Stimulated activated CD8-positive, alpha-beta memory T cell treated with anti-CD3 and anti-CD28 coated beads, Interleukin-15, amount 100 ng/mL, for 1 hour (primary cell): ENCODE data around the gene GALNT14.

Experiments used
- DNase-seq: peaks from one replicate; pipeline ENCODE4 v3.0.0-alpha.2; 2020; ENCODE audit warnings: low read depth

The GALNT14 gene

DNA sequence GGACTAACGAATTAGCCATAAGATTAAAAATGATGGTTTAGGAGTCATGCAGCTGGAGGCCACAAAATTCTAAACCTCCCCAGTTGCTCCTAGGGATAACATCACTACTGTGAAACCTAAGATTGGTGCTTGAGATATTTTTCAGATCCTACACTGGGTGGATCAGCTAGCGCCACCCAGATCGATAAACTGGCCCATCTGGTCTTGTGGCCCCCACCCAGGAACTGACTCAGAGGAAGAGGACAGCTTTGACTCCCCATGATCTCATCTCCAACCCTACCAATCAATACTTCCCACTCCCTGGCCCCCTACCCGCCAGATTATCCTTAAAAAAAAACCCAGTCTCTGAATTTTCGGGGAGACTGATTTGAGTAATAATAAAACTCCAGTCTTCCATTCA, 5.5 kb downstream of the GALNT14 start:
- DNase-seq = no peak

DNA sequence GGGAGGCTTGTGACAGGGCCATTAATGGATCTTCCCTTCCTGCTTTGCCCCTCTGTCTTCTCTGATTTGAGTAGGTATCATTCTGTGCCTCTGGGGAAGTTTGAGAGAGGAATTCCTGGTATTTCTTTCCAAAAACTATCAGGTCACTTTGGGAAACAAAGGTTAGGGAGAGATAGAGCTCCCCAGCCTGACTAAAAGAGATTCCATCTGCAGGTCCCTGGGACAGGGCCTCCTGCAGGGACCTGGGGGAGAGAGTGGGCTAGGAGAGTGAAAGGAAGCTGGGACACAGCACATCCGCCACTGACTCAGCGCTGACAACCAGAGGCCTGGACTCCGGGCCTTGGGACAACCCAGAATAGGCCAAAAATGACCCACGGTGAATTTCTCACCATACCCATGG, 6.4 kb downstream of the GALNT14 start:
- DNase-seq = no peak

DNA sequence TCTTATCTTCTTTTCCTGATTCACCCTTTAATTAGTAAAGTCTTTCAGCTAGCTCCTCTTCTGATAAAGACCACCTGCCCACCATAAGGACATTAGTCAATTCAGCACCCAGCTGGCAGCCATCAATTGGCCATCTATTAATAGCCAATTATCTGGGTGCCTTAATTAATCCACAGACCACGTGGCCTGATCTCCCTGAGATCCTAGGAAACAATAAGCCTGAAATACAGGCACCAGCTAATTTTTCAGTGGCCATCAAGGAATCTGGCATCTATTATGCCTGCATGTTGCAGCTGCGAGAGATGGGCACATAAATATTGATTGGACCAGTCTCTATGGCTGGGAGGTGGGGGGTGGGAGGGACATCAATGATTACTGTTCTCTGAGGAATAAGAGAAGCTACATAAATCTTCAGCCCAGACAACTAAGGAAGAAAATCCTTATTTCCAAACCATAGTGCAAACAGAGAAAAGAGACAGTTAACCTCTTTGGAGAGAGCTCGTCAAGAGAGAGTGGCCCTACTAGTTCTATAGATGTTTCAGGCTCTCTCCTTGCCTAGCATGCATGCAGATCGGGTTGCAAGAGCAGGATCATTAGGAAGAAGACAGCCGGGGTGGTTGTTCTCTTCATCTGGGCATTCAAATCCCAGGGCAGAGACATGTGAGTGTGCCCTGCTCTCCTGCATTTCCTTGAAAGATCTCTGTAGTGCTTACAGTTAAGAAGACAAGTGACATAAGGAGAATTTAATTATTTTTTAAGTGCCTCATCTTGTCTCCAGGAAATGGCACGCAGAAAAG, 8.7 kb downstream of the GALNT14 start:
- DNase-seq = no peak

DNA sequence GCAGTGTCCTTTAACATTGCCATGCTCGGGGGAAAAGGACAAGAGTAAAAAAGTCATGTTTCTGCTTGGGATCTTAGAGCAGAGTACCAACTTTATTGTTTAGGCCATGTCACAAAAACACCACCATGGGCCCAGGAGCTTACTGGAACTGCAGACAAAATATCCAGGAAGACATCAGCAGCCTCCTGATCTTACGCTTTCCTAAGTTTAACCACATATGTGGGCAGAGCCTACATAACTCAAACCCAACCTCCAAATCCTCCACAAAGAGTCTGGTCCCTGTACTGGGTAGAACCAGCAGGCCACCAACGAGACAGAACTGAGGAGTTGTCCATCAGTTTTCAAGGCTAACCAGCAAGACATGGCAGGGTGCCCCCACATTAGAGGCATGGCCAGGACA, 10.3 kb downstream of the GALNT14 start:
- DNase-seq = no peak

DNA sequence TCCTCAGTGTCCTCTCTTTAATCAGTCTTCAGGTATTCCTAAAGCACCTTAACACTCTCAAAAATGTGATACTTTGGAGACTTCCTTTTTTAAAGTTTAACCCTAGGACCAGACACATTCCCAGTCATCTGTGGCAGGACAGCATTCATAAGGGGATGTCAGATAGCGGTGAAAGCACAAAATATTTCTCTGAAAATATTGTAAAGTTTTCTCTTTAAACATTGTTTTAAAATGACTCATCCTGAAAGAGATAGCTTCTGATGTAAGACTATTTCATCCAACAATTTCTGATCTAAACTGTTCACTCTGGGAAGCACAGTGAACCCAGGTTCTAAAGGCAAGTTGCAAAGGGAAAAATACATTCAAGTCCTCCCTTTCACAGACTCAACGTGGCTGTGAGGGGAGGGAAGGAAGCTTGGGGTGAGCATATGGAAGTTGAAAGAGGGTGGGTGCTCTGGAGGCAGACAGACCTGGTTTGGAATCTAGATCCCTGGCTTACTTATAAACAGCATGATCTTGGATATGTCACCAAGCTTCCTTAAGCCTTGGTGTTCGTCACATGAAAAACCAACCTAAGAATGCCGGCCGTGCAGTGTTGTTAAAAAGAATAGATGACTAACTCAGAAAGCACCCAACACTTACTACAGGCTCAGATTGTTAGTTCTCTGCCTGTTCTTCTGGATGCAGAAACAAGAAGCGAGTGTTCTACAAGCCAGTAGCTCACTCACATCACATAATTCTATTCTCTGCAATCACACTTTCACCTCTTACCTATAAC, 12.1 kb downstream of the GALNT14 start:
- no peak for DNase-seq

DNA sequence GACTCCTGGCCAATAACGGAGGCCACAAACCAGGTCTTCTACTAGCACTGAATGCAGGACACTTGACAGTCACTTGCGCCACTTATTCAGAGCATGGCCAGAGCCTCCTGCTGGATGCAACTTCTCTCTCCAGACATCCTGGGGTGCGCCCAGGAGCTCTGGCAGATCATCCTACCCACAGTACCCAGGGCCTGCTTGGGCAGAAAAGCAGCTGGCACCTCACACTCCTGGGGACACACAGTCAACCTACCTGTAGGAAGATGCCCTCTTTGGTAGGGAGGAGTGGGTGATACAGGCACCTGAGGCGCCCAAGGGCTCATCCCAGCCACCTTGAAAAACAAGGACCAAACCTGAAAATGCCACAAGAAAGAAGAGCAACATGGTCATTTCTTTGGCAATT, 13.3 kb downstream of the GALNT14 start:
- no peak for DNase-seq

DNA sequence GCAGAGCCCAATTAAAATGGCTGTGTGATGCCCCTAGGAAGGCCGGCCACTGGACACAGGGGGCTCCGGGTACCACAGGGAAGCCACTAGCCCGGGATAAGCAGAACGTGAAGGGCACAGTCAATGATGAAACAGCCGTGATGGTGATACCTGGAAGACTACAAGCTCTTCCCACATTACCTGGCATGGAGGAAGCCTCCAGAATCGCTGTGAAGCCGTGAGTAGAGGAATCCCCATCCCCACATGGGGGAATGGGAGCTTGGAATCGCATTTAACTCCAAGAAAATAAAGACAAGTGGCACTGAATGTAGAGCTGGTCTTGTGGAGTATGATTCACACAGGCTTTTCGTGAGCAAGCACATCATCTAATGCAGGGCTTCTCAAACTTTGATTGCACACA, 16.1 kb downstream of the GALNT14 start:
- DNase-seq = no peak

DNA sequence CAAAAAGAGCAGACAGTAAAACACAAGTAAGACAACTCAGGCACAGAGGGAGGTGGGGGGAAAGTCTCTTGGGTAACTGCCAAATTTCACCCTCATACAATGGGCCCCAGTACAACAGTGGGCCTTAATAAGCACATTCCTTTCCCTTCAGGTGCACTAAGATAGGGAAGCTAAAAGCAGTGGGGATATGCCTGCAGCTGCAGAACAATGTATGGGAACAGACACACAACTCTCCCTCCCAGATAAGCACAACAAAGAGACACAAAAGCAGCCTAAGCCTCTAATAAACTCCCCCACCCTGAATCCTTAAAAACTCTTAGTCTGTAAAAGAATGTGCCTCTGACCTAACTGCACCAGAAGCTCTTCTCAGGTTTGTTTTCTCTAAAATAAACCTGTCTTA, 24.5 kb downstream of the GALNT14 start:
- no peak for DNase-seq

DNA sequence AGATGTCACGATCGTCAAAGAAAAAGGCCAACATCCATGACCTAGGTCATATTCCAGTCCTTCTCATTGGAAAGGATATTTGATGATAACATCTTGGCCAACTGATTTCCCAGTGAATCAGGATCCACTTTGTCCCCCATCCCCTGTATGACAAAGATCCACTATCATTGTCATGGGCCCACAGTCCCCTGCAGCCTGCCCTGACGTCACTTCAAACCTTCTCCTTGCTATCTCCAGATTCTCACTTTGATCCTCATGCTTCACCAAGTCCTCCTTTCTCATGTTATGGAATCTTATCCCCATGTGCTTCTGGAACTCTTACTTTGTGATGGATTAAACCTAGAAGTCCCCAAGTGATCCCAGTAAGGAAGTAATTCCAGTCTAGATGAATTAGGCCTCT, 25.7 kb downstream of the GALNT14 start:
- DNase-seq = no peak

DNA sequence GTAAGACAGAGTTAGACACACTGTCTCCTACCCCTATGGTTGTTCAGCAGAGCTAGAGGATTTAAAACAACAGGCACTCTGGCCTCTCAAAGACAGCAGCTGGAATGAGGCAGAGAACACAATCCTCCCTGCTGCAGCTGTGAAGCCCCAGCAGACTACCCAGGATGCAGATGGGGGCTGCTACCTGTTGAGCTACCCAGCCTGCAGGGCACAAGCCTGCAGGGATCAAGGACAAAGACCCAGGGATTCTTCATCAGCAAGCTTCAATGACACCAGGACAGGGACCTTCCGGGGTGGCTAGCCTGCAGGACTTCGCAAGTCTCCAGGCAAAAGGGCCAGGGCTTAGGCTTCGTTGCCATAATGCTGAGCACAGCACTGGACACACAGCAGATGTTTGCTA, 27.2 kb downstream of the GALNT14 start:
- no peak for DNase-seq

DNA sequence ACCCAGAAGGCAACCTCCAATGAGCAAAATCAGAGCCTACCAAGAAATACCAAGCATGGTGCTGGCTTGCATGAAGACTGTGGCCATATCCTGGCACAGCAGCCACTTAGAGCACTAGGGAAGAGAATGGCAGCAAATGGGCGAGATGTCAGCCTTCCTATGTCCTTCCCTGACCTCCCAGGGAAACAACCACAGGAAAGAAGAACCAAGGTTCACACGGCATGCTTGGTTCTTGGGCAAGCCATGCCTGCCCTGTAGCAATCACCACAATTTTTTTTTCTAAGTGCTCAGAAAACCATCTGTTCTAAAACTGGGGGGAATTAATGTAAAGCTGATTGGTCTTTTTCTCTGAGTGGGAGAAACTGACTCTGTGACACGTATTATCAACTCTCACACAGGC, 27.8 kb downstream of the GALNT14 start:
- DNase-seq = no peak

DNA sequence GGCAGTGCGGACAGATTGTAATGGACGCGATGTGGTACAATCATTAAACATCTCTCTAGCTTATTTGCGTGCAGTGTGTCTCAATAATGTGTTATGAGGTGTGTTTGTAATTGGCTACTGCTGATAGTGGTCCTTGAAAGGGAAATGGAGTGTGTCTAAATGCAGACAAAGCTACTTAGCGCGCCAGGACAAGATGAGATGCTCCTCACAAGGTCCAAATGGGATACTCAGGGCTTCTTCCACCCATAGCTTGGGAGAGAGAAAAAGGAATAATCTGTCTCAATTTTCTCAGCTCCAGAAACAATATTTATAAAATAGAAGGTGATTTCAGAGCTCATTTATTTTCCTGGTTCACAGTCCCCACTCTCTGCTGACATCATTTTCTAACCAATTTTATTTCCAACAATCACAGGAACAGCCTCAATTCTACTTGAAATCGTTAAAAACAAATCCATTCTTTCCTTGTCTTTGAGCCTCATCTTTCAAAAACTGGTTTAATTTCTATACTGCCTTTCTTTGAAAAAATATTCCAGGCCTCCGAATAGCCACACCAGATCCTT, 28.5 kb downstream of the GALNT14 start:
- DNase-seq = no peak

DNA sequence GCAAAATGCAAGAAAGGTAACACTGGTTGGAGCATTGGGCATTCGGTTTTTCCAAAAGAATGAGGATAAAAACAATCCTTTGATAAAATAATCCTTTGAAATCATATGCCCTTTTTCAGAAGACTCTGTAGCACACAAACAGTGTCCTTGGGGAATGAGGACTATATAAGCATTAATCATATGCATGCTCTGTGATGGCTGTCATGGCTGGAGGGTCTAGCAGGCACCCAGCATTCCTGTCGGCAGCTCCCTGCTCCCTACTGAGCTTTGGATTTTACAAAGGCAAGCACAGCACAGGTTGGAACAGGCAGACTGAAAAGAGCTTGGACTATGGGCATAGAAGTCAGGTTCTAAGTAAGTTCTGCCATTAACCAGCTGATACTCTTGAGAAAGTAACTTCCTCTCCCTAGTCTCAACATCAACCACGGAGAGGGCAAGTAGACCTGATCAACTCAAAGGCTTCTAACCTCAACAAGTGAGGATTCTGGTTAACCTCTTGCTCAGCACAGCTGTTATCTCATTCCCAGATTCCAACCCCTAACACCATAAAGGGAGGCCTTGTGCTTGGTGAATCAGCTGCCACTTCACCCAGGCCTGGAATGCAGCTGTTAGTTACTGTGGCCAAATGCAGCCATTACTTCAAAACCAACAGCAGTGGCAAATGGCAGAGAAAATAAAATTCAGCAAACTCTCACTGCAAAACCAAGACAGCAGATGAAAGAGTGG, 29.5 kb downstream of the GALNT14 start:
- no peak for DNase-seq

DNA sequence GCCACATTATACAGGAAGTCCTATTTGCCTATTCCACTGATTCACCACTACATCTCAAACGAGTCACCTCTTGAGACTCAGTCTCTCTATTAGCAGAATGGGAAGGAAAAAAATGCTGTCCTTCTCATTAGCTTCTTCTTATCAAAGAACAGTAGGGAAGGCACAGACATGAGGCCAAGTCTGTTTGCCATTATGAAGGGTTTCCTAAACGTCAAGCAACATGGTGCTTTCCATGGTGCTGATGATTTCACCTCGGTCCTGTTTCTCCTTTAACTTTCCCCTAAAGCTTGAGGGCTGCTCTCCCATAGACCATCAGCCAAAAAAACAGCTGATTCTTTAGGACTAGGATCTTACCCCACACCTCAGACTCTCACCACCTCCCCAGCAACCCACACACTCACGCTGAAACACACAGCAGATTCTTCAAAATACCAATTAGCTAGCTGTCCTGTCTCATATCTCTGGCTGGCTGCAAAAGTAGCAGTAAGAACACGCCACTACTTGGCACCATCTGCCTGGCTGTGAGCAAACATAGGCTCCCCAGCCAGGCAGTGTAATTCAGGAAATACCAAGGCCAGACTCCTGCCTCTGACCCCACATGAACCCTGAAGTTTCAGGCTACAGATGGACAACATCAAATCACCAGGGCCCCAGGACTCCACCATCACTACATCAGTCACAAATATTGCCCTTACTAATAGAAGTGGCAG, 30.5 kb downstream of the GALNT14 start:
- DNase-seq = no peak

DNA sequence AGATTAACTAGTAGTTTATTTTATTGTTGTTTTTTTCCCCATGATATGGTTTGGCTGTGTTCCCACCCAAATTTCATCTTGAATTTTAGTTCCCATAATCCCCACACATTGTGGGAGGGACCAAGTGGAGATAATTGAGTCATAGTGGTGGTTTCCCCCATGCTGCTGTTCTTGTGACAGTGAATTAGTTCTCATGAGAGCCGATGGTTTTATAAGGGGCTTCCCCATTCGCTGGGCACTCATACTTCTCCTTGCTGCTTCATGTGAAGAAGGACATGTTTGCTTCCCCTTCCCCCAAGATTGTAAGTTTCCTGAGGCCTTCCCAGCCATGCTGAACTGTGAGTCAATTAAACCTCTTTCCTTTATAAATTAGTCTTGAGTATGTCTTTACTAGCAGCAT, 36.5 kb downstream of the GALNT14 start:
- DNase-seq = no peak

DNA sequence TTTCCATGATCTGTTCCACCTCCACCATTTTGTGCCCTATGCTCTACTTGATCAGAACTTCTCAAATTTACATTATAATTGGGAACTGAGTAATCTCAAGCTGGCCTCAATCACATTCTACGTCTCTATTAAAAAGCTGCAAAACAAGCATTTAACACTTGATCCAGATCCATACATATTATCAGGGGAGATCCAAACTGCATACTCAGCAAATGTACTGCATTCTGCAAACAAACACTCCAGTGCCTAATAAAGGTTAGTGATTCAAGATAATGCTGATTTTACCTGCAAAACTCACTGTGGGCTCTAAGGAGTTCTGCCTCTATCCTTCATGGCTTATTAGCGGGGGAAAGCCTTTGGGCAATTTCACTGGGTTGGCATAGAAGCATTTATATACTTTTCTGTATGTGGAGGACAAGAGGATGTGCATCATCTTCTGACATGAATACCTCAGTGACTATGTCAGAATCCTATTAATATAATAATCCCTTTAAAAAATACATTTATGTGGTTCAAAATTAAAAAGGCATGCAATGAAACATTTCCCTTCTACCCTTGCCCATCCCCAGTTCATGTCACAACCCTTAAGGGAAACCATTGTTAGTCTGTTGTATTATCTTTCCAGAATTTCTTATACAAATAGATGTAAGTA, 40.2 kb downstream of the GALNT14 start:
- DNase-seq = no peak

DNA sequence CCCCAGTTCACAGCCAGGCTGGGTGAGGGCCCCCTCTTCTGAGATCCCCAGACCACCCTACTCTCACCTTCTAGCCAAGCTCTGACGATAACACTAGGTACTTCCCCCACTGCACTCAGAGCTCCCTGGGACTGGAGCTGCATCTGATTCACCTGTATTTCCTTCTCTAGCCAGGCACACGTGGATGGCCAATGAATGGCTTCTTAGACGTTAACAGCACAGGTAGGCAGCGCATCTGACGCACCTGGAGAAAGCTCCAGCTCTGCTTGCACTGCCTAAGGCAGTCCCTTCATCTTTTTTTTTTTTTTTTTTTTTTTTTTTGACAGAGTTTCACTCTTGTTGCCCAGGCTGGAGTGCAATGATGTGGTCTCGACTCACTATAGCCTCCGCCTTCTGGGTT, 48.1 kb downstream of the GALNT14 start:
- DNase-seq = no peak

DNA sequence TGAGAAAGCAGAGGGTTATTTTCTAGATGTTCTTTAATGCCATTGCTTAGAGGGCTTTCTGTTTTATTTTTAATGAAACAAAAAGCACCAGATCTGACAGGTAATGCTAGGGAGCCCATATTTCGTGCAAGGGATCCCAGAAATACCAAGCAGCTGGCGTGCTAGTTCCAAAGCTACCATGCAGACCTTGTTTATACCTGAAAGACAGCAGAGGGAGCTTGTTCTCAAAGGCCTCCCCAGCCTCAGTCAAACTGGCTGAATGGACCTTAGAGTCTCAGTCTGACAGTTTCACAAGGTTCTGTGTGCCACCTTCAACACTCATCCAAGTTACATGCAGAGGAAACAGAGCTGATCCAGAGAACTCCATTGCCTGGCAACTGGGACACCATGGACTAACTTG, 48.6 kb downstream of the GALNT14 start:
- DNase-seq = no peak

DNA sequence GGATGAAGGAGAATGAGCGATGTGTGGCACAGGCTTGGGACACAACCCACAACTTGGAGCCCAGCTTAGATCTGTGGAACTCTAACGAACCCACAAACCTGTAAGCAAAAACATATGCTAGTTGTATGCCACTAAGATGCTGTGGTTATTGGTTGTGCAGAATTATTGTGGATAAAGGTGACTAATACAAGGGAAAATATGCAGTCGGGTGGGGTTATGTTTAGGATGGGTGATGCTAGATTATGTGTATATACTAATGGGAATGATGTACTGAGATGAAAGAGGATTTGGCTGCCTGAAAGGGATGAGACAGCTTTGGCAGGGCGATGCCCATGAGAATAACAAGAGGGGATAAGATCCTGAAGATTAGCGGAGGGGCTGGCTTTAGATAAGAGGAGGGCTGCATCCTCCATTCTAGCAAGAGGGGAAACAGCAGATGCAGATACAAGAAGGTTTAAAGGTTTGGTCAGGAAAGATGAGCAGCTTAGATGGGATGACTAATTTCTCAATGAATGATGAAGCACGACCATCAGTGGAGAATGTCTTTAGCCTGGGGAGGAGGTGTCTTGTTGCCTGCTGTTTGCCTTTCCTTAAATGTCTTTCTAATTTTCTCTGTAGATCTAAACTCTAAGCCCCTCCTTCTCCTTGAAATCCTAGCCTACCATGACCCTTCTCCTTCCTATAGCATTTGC, 49.6 kb downstream of the GALNT14 start:
- DNase-seq = no peak

DNA sequence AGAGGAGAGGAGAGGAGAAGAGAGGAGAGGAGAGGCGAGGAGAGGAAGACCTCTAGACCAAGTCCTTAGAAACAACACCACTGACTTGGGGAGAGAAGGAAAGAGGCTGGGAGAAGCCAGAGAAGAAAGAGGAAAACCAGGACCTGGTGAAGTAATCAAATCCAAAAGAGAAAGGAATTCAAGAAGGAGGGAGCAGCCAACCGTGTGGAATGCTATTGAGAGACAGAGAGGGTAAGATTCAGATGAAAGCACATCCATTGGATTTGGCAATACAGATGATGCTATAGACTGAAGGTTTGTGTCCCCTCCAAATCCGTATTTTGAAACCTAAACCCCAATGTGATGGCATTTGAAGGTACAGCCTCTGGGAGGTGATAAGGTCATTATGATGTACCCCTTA, 50.7 kb downstream of the GALNT14 start:
- DNase-seq = no peak

DNA sequence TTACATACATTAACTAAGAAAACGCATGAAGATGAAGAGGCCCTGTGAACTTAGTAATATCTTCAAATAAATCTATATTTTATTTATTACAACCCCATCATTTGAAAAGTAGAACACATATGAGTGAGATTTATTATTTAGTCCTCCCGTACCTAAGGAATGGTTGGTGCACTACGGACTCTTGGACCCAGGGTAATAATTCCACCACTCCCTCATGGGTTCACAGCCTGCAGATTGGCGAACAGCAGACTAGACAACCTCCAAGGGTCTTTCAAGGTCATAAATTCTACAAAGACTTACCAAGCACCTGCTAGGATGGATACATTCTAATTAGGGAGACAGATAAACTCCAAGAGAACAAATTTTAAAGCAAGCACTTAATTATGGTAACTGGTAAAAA, 51.6 kb downstream of the GALNT14 start:
- no peak for DNase-seq
